Loucy (cell line): ENCODE data around the gene KDM4C.

Experiments used
- H2AFZ ChIP-seq: fragments of 200-600 bp; sonication (generic); 2 replicates; pipeline ENCODE4 v1.6.0; 2016; ENCODE audit warnings: antibody characterized with exemption, mild to moderate bottlenecking, low read length, moderate library complexity
- H3F3A ChIP-seq: fragments of 200-600 bp; 2 replicates; pipeline ENCODE4 v1.6.0; 2016; ENCODE audit warnings: antibody characterized with exemption, low read depth, mild to moderate bottlenecking
- H3K27me3 ChIP-seq: fragments of 200-600 bp; sonication (generic); 2 replicates; pipeline ENCODE4 v1.6.1; 2014; ENCODE audit warnings: low read length, mild to moderate bottlenecking; ENCODE audit not compliant: insufficient read depth, poor library complexity, severe bottlenecking
- H3K36me3 ChIP-seq: fragments of 200-600 bp; sonication (generic); 2 replicates; pipeline ENCODE4 v1.6.1; 2016; ENCODE audit warnings: low read length; ENCODE audit not compliant: insufficient read depth
- H3K4me1 ChIP-seq: fragments of 200-600 bp; sonication (generic); 2 replicates; pipeline ENCODE4 v1.5.1; 2014; ENCODE audit warnings: low read length, mild to moderate bottlenecking; ENCODE audit not compliant: insufficient read depth, poor library complexity, severe bottlenecking
- H3K4me2 ChIP-seq: fragments of 200-600 bp; sonication (generic); 2 replicates; pipeline ENCODE4 v1.6.0; 2014; ENCODE audit warnings: antibody characterized with exemption, low read length, low read depth, mild to moderate bottlenecking; ENCODE audit not compliant: poor library complexity, severe bottlenecking
- H3K4me3 ChIP-seq: fragments of 200-600 bp; sonication (generic); 2 replicates; pipeline ENCODE4 v1.5.1; 2014; ENCODE audit warnings: low read length, mild to moderate bottlenecking, mixed read lengths; ENCODE audit not compliant: poor library complexity, severe bottlenecking
- H3K79me2 ChIP-seq: fragments of 200-600 bp; sonication (generic); 2 replicates; pipeline ENCODE4 v1.6.1; 2014; ENCODE audit warnings: low read length; ENCODE audit not compliant: insufficient read depth
- H3K9ac ChIP-seq: fragments of 200-600 bp; sonication (generic); 2 replicates; pipeline ENCODE4 v1.6.0; 2014; ENCODE audit warnings: mild to moderate bottlenecking, low read depth, low read length, moderate library complexity; ENCODE audit not compliant: poor library complexity, severe bottlenecking
- H3K9me2 ChIP-seq: fragments of 200-600 bp; sonication (generic); replicated peaks from 2 replicates; pipeline ENCODE4 v1.6.1; 2016; ENCODE audit warnings: low read depth, low read length, mixed read lengths
- H3K9me3 ChIP-seq: fragments of 200-600 bp; sonication (generic); 2 replicates; pipeline ENCODE4 v1.6.1; 2014; ENCODE audit warnings: mild to moderate bottlenecking, antibody characterized with exemption, low read length, low read depth; ENCODE audit not compliant: insufficient read depth
- H4K20me1 ChIP-seq: fragments of 200-600 bp; sonication (generic); 2 replicates; pipeline ENCODE4 v1.6.0; 2014; ENCODE audit warnings: antibody characterized with exemption, low read length, mild to moderate bottlenecking; ENCODE audit not compliant: insufficient read depth, poor library complexity, severe bottlenecking
- CTCF ChIP-seq: fragments of 200-600 bp; sonication (generic); conservative IDR thresholded peaks from 2 replicates; pipeline ENCODE4 v1.5.1; 2014; ENCODE audit warnings: mild to moderate bottlenecking, antibody characterized with exemption, low read length
- EZH2phosphoT487 ChIP-seq: fragments of 200-600 bp; IDR thresholded peaks from 2 replicates; pipeline ENCODE4 v1.6.1; 2018; ENCODE audit warnings: antibody characterized with exemption, mild to moderate bottlenecking, moderate library complexity, borderline replicate concordance

KDM4C gene

GRCh38 chr9:7137571-7137970, 379.8 kb downstream of the KDM4C start:
- no peaks in the 10 kb centered on the region for H3F3A ChIP-seq
- H3K9ac ChIP-seq, result no peak overlapping the region
- no peaks in the 10 kb centered on the region for H3K4me1 ChIP-seq
- H3K9me2 ChIP-seq, result no peaks in the 10 kb centered on the region
- peaks cover 2% of the 10 kb centered on the region; the same call in 1 of the 2 replicates for H3K36me3 ChIP-seq
- no peaks in the 10 kb centered on the region for H3K27me3 ChIP-seq
- H3K4me2 ChIP-seq, result no peak overlapping the region
- H3K4me3 ChIP-seq, result no peak overlapping the region
- H4K20me1 ChIP-seq, result no peaks in the 10 kb centered on the region
- H2AFZ ChIP-seq, result no peak overlapping the region
- H3K9me3 ChIP-seq, result no peaks in the 10 kb centered on the region
- TF ChIP-seq EZH2phosphoT487 (no peak), CTCF (no peak)
- H3K79me2 ChIP-seq, result no peaks in the 10 kb centered on the region

DNA sequence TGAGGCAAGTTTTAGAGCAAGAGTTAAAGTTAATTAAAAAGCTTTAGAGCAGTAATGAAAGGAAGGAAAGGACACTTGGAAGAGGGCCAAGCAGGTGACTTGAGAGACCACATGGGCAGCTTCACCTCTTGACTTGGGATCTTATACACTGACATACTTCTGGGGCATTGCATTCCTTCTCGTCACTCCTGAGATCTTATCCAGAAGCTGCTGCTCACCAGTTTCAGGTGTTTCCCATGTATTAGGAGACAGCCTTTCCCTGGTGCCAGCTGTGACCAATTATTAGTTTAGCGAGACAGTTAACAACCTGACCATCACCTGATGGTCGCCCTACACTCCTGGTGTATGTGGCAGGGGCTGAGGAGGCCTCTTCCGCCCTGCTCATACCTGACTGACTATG, 382.1 kb downstream of the KDM4C start:
- Histone ChIP-seq H3K79me2 (no peaks in the 10 kb centered on the region), H3K9me3 (no peaks in the 10 kb centered on the region), H3K27me3 (no peaks in the 10 kb centered on the region), H4K20me1 (no peaks in the 10 kb centered on the region), H3K9ac (no peak overlapping the region), H3K4me2 (no peak overlapping the region), H3K36me3 (peaks cover 2% of the 10 kb centered on the region; the same call in 1 of the 2 replicates), H3K4me1 (no peaks in the 10 kb centered on the region), H3K4me3 (no peak overlapping the region), H3K9me2 (no peaks in the 10 kb centered on the region), H2AFZ (no peak overlapping the region), H3F3A (no peaks in the 10 kb centered on the region)
- TF ChIP-seq EZH2phosphoT487 (no peak), CTCF (no peak)

GRCh38 chr9:7140401-7140800, 382.6 kb downstream of the KDM4C start:
- H3K4me3 ChIP-seq, result no peak overlapping the region
- no peaks in the 10 kb centered on the region for H3F3A ChIP-seq
- no peak for TF ChIP-seq EZH2phosphoT487
- TF ChIP-seq CTCF, result no peak
- no peaks in the 10 kb centered on the region for H4K20me1 ChIP-seq
- H3K4me2 ChIP-seq, result no peak overlapping the region
- H3K4me1 ChIP-seq, result no peaks in the 10 kb centered on the region
- H3K9me3 ChIP-seq, result no peaks in the 10 kb centered on the region
- peaks cover 2% of the 10 kb centered on the region; the same call in 1 of the 2 replicates for H3K36me3 ChIP-seq
- H3K9ac ChIP-seq, result no peak overlapping the region
- no peak overlapping the region for H2AFZ ChIP-seq
- no peaks in the 10 kb centered on the region for H3K9me2 ChIP-seq
- no peaks in the 10 kb centered on the region for H3K79me2 ChIP-seq
- H3K27me3 ChIP-seq, result no peaks in the 10 kb centered on the region
